Erythroblast (primary cell): ENCODE measurements around the gene OGFOD1.

Experiments used
- GATA1 ChIP-seq: IDR thresholded peaks from 2 replicates; pipeline ENCODE4 v1.6.1; 2011; ENCODE audit warnings: low read depth, mild to moderate bottlenecking, control low read depth, low read length, moderate library complexity
- POLR2A ChIP-seq: IDR thresholded peaks from 2 replicates; pipeline ENCODE4 v1.6.1; 2011; ENCODE audit warnings: mild to moderate bottlenecking, low read length

DNA sequence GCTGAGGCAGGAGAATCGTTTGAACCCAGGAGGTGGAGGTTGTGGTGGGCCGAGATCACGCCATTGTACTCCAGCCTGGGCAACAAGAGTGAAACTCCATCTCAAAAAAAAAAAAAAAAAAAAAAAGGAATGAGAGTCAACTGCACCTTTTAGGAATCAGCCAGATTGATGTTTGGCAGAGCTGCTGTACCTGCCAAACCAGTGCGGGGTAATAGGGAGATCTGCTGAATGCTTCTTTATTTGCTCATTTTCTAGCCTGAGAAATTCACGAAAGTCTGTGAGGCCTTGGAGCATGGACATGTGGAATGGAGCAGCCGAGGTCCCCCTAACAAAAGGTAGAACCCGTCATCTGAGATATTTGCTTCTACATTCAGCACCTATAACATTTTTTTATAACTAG lies 18.4 kb downstream of the OGFOD1 start:
- TF ChIP-seq POLR2A (no peak), GATA1 (no peak)
